Measurements from ENCODE around the gene CPNE1. TPM values are rescaled to one million over a fixed set of nuclear protein-coding genes. Genes with fewer than 3 reads are reported as not detected.

CPNE1 gene
- total RNA-seq, 4 donors from 2014 or later = 84.9 to 201 (median 127) TPM

DNA sequence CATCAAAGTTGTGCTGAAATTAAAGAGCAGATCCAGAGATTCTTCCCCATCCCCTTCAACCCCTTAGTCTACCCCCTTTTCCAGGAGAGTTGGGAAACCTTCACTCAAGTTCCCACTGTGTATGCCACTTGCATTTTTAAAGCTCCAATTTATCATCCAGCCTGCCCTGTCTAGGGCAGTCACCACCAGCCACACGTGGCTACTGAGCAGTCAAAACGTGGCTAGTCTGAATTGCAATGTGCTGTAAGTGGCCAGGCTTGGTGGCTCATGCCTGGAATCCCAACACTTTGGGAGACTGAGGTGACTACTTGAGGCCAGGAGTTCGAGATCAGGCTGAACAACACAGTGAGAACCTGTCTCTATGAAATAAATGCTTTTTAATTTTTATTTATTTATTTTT is 87.9 kb downstream of the CPNE1 start:
- Histone ChIP-seq H3K9me3 (peaks cover 0 to 6% (median 2%) of the 10 kb centered on the region in 4 donors), H3K36me3 (no peaks in the 10 kb centered on the region), H3K4me1 (no peaks in the 10 kb centered on the region), H3K27ac (no peak overlapping the region), H3K4me3 (no peak overlapping the region), H3K27me3 (no peaks in the 10 kb centered on the region)
- no peak for TF ChIP-seq POLR2A (IDR thresholded peaks at IDR 0.05)
- TF ChIP-seq, protein P1, sequence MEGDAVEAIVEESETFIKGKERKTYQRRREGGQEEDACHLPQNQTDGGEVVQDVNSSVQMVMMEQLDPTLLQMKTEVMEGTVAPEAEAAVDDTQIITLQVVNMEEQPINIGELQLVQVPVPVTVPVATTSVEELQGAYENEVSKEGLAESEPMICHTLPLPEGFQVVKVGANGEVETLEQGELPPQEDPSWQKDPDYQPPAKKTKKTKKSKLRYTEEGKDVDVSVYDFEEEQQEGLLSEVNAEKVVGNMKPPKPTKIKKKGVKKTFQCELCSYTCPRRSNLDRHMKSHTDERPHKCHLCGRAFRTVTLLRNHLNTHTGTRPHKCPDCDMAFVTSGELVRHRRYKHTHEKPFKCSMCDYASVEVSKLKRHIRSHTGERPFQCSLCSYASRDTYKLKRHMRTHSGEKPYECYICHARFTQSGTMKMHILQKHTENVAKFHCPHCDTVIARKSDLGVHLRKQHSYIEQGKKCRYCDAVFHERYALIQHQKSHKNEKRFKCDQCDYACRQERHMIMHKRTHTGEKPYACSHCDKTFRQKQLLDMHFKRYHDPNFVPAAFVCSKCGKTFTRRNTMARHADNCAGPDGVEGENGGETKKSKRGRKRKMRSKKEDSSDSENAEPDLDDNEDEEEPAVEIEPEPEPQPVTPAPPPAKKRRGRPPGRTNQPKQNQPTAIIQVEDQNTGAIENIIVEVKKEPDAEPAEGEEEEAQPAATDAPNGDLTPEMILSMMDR (IDR thresholded peaks at IDR 0.05) = no peak
- no peak for DNase-seq

Small RNAs within 50 kb of the gene (small RNA-seq; reads per million reads assigned to genes)
- gene RNU6-759P (0 reads per million in 2 donors), gene RPL37P1 (0 reads per million in 2 donors)

Other genes starting within 250 kb of the CPNE1 start
- gene GDF5, start 226.7 kb downstream of the CPNE1 start, total RNA-seq = not detected
- gene CEP250, start 209.3 kb downstream of the CPNE1 start, total RNA-seq = 100 to 1,000 TPM in 1 of 4 donors, 10 to 100 TPM in 3; 26.1 to 121 (median 38.3) TPM
- gene C20orf173, start 135.2 kb downstream of the CPNE1 start, total RNA-seq = not detected
- gene ERGIC3, start 122.8 kb downstream of the CPNE1 start, total RNA-seq = 100 to 1,000 TPM; 183 to 233 (median 201) TPM
- 10 to 100 TPM in 2 of 4 donors, not detected in 2; 10.7 to 28.1 TPM for gene SPAG4, start 49.1 kb downstream of the CPNE1 start, total RNA-seq
- gene RBM12, start within 50 bp of the CPNE1 start, total RNA-seq = 10 to 100 TPM; 21.1 to 38.1 (median 32.3) TPM
- gene NFS1, start 34.5 kb upstream of the CPNE1 start, total RNA-seq = 10 to 100 TPM; 29.2 to 62.2 (median 41.4) TPM
- 100 to 1,000 TPM; 154 to 259 (median 192) TPM for gene ROMO1, start 34.5 kb upstream of the CPNE1 start, total RNA-seq
- gene RBM39, start 77.4 kb upstream of the CPNE1 start, total RNA-seq = 1,000 to 10,000 TPM in 1 of 4 donors, 100 to 1,000 TPM in 3; 347 to 1,133 (median 466) TPM
- 10 to 100 TPM; 16.1 to 92.4 (median 29.3) TPM for gene PHF20, start 107.1 kb upstream of the CPNE1 start, total RNA-seq

Data from Peyer's patch (tissue), 4 donors.